Stimulated activated CD4-positive, alpha-beta T cell treated with anti-CD3 and anti-CD28 coated beads, TNF-alpha, amount 100 ng/mL, for 4 hours (primary cell): ENCODE data around the gene ZRANB3.
"Not testable (repeated sequence)": the region's sequence is repeated elsewhere in the genome, so short reads cannot be mapped to it uniquely, and the experiment has no call there.

Source experiments
- DNase-seq, 3 experiments: peaks; one replicate each; pipeline ENCODE4 v3.0.0-alpha.2; 2020; ENCODE audit warnings: low read depth in 3 of 3

ZRANB3 gene

GRCh38 chr2:135530313-135531230 is at the start of gene ZRANB3:
Gene ZRANB3, minus strand, starts transcription at chr2:135531218.
- peak; percentile 77 to 90 (median 89) for DNase-seq

GRCh38 chr2:135573620-135574019 is 42.6 kb upstream of the ZRANB3 start:
- DNase-seq, result no peak

GRCh38 chr2:135570884-135571283 is 39.9 kb upstream of the ZRANB3 start:
- DNase-seq, result no peak

- no peak for DNase-seq
Measured at GRCh38 chr2:135563793-135564192, 32.8 kb upstream of the ZRANB3 start.

GRCh38 chr2:135561925-135562324 is 30.9 kb upstream of the ZRANB3 start:
- DNase-seq, result no peak

GRCh38 chr2:135557530-135557929 is 26.5 kb upstream of the ZRANB3 start:
- no peak for DNase-seq

GRCh38 chr2:135555311-135555710 is 24.3 kb upstream of the ZRANB3 start:
- no peak for DNase-seq

- no peak for DNase-seq
Measured at GRCh38 chr2:135552887-135553286, 21.9 kb upstream of the ZRANB3 start.

- no peak for DNase-seq
Measured at GRCh38 chr2:135551356-135551755, 20.3 kb upstream of the ZRANB3 start.

- DNase-seq, result no peak
Measured at GRCh38 chr2:135547311-135547710, 16.3 kb upstream of the ZRANB3 start.

- no peak for DNase-seq
Measured at GRCh38 chr2:135546436-135546835, 15.4 kb upstream of the ZRANB3 start.

GRCh38 chr2:135533545-135533944 is 2.5 kb upstream of the ZRANB3 start:
- not testable (repeated sequence) for DNase-seq

GRCh38 chr2:135532581-135532980 is 1.6 kb upstream of the ZRANB3 start:
- no peak for DNase-seq

- DNase-seq, result peak; percentile 78 to 93 (median 88)
Measured at GRCh38 chr2:135531231-135532197, 496 bp upstream of the ZRANB3 start, which contains the start of gene R3HDM1. Gene R3HDM1, plus strand, starts transcription at chr2:135531484. Its CDS starts 73,362 bp downstream, at chr2:135604846.

- DNase-seq, result no peak
Measured at GRCh38 chr2:135528006-135528405, 3.0 kb downstream of the ZRANB3 start.

- no peak for DNase-seq
Measured at GRCh38 chr2:135525786-135526185, 5.2 kb downstream of the ZRANB3 start.

- no peak for DNase-seq
Measured at GRCh38 chr2:135512099-135512498, 18.9 kb downstream of the ZRANB3 start.

GRCh38 chr2:135510577-135510976 is 20.4 kb downstream of the ZRANB3 start:
- DNase-seq, result no peak

- no peak for DNase-seq
Measured at GRCh38 chr2:135504811-135505210, 26.2 kb downstream of the ZRANB3 start.

GRCh38 chr2:135498588-135498987 is 32.4 kb downstream of the ZRANB3 start:
- not testable (repeated sequence) for DNase-seq

GRCh38 chr2:135494917-135495316 is 36.1 kb downstream of the ZRANB3 start:
- no peak for DNase-seq

GRCh38 chr2:135494503-135494902 is 36.5 kb downstream of the ZRANB3 start:
- no peak for DNase-seq
